Gastrocnemius medialis (tissue), 4 donors: ENCODE data around the gene ST6GALNAC4. TPM values are rescaled to one million over a fixed set of nuclear protein-coding genes. Genes with fewer than 3 reads are reported as not detected.
A peak's percentile ranks its signal among the peaks of the same experiment; 100 is the strongest.

ENCODE experiments used
- ATAC-seq, 2 donors: fragments of 150-250 bp; one replicate each; pipeline ENCODE4 v1.9.1; 2016
- DNase-seq, 2 donors: peaks; one replicate each; pipeline ENCODE4 v3.0.0-alpha.2; 2019
- H3K27ac ChIP-seq, 4 donors: fragments of 200-600 bp; sonication (generic); 1 replicate in 1 of 4; 2 replicates in 3 of 4; pipeline ENCODE4 v1.5.1; 2016 to 2018; ENCODE audit warnings: mild to moderate bottlenecking in 2 of 4, moderate library complexity in 1 of 4
- H3K27me3 ChIP-seq, 3 donors: fragments of 200-600 bp; sonication (generic) in 2 of 3; 1 replicate in 1 of 3; 2 replicates in 2 of 3; pipeline versions ENCODE4 v1.5.1 to v1.6.0; 2016 to 2019; ENCODE audit warnings: mild to moderate bottlenecking in 1 of 3, moderate library complexity in 1 of 3
- H3K36me3 ChIP-seq, 2 donors: fragments of 200-600 bp; sonication (generic) in 1 of 2; one replicate each; pipeline ENCODE4 v1.5.1; 2017 to 2018
- H3K4me1 ChIP-seq, 2 donors: fragments of 200-600 bp; sonication (generic) in 1 of 2; one replicate each; pipeline ENCODE4 v1.5.1; 2016 to 2017; ENCODE audit warnings: mild to moderate bottlenecking in 2 of 2
- H3K4me3 ChIP-seq, 4 donors: fragments of 200-600 bp; sonication (generic) in 3 of 4; 1 replicate in 1 of 4; 2 replicates in 3 of 4; pipeline ENCODE4 v1.5.1; 2016 to 2019; ENCODE audit warnings: mild to moderate bottlenecking in 2 of 4
- H3K9me3 ChIP-seq, 3 donors: fragments of 200-600 bp; sonication (generic) in 2 of 3; 1 replicate in 1 of 3; 2 replicates in 2 of 3; pipeline ENCODE4 v1.5.1; 2016 to 2019
- CTCF ChIP-seq, 5 experiments: fragments of 450-650 bp in 3 of 5; fragments of 200-600 bp in 2 of 5; sonication (generic) in 2 of 5; IDR thresholded peaks in 4 of 5; conservative IDR thresholded peaks in 1 of 5; 1 replicate in 4 of 5; 2 replicates in 1 of 5; pipeline ENCODE4 v1.5.1; 2016 to 2019; ENCODE audit warnings: antibody characterized with exemption in 5 of 5, mild to moderate bottlenecking in 3 of 5, moderate library complexity in 3 of 5
- POLR2A ChIP-seq, 2 donors: fragments of 450-650 bp; IDR thresholded peaks; one replicate each; pipeline ENCODE4 v1.6.1; 2017; ENCODE audit warnings: antibody characterized with exemption in 2 of 2, mild to moderate bottlenecking in 2 of 2, moderate library complexity in 2 of 2
- in situ Hi-C, 4 donors: fragments of 200-750 bp; cut with MboI; loops; one replicate each; pipeline versions ENCODE4 v1.15.0 to v1.8.0; 2017; ENCODE audit warnings: low sequenced_read_pairs in 4 of 4
- intact Hi-C: fragments of 100-400 bp; cut with DNase I; formaldehyde crosslinking; loops from one replicate; pipeline ENCODE4 v1.15.1; 2023; ENCODE audit warnings: low total_unique reads
- total RNA-seq, 4 donors: library from RNA; depleted of rRNA; stranded (reverse); fragments of >200 nt; gene quantifications; one replicate each; pipeline versions ENCODE4 v1.1.0 to v1.2.3, GENCODE V29; 2016

Gene ST6GALNAC4
- total RNA-seq, 4 donors from 2014 or later = 11.2 to 48.4 (median 23.6) TPM

- Histone ChIP-seq H3K4me1 (peaks cover 12 to 18% of the 10 kb centered on the region in 2 donors), H3K27ac (no peak within 1 kb of the TSS), H3K36me3 (no peaks in the 10 kb centered on the region), H3K27me3 (peaks cover 29 to 51% (median 41%) of the 10 kb centered on the region in 3 donors), H3K9me3 (no peaks in the 10 kb centered on the region), H3K4me3 (peak within 1 kb of the TSS; percentile 44 to 62 (median 56))
- ATAC-seq = peak; percentile 72 to 77
- peak; percentile 53 to 58 for DNase-seq
- TF ChIP-seq CTCF (IDR thresholded peaks at IDR 0.05 in 4 of 5, conservative IDR thresholded peaks at IDR 0.05 in 1 of 5) (no peak), POLR2A (IDR thresholded peaks at IDR 0.05) (no peak)
- intact Hi-C loops (no loop called here), in situ Hi-C loops (loop anchor here in 1 of 4 donors (10.0 kb wide), 1 partner anchor 104 kb away; no protein-coding TSS in a partner anchor)
These were observed 13.6 kb upstream of the ST6GALNAC4 start, which contains the start of gene PIP5KL1 for GRCh38 chr9:127930231-127931091. Gene PIP5KL1 (minus strand): TSS chr9:127930777. CDS start chr9:127930752, 25 bp downstream.

GRCh38 chr9:127929625-127929979, 12.8 kb upstream of the ST6GALNAC4 start:
- no peak overlapping the region for H3K27ac ChIP-seq
- H3K27me3 ChIP-seq = peaks cover 35 to 51% (median 41%) of the 10 kb centered on the region in 3 donors
- H3K9me3 ChIP-seq = no peaks in the 10 kb centered on the region
- in situ Hi-C loops = loop anchor here in 2 of 4 donors (10.0 kb wide), 2 partner anchors 195 to 335 kb away; partner anchors contain the start of gene TOR2A (in 1 of the 2)
- peaks cover 12 to 18% of the 10 kb centered on the region in 2 donors for H3K4me1 ChIP-seq
- TF ChIP-seq CTCF (IDR thresholded peaks at IDR 0.05 in 4 of 5, conservative IDR thresholded peaks at IDR 0.05 in 1 of 5) = no peak
- TF ChIP-seq POLR2A (IDR thresholded peaks at IDR 0.05) = no peak
- intact Hi-C loops = loop anchor here (10.0 kb wide), 1 partner anchor 425 kb away; no protein-coding TSS in a partner anchor
- H3K36me3 ChIP-seq = no peaks in the 10 kb centered on the region
- DNase-seq (no peak), ATAC-seq (no peak)
- H3K4me3 ChIP-seq = no peak overlapping the region

GRCh38 chr9:127928676-127929624, 12.1 kb upstream of the ST6GALNAC4 start:
- Histone ChIP-seq H3K36me3 (no peaks in the 10 kb centered on the region), H3K27ac (no peak overlapping the region), H3K4me1 (peaks cover 12 to 18% of the 10 kb centered on the region in 2 donors), H3K4me3 (no peak overlapping the region), H3K27me3 (peaks cover 35 to 51% (median 41%) of the 10 kb centered on the region in 3 donors), H3K9me3 (no peaks in the 10 kb centered on the region)
- in situ Hi-C loops (loop anchor here in 2 of 4 donors (10.0 kb wide), 2 partner anchors 194 to 334 kb away; partner anchors contain the start of gene TOR2A (in 1 of the 2)), intact Hi-C loops (loop anchor here (10.0 kb wide), 1 partner anchor 424 kb away; no protein-coding TSS in a partner anchor)
- DNase-seq (no peak), ATAC-seq (no peak)
- no peak for TF ChIP-seq POLR2A (IDR thresholded peaks at IDR 0.05)
- no peak for TF ChIP-seq CTCF (IDR thresholded peaks at IDR 0.05 in 4 of 5, conservative IDR thresholded peaks at IDR 0.05 in 1 of 5)

GRCh38 chr9:127927988-127928675, 11.3 kb upstream of the ST6GALNAC4 start:
- no peak for TF ChIP-seq POLR2A (IDR thresholded peaks at IDR 0.05)
- no peak for TF ChIP-seq CTCF (IDR thresholded peaks at IDR 0.05 in 4 of 5, conservative IDR thresholded peaks at IDR 0.05 in 1 of 5)
- H3K27me3 ChIP-seq = peaks cover 35 to 51% (median 41%) of the 10 kb centered on the region in 3 donors
- ATAC-seq (no peak), DNase-seq (no peak)
- in situ Hi-C loops = loop anchor here in 2 of 4 donors (10.0 kb wide), 2 partner anchors 193 to 333 kb away; partner anchors contain the start of gene TOR2A (in 1 of the 2)
- H3K36me3 ChIP-seq = no peaks in the 10 kb centered on the region
- no peak overlapping the region for H3K27ac ChIP-seq
- H3K9me3 ChIP-seq = no peaks in the 10 kb centered on the region
- H3K4me1 ChIP-seq = peaks cover 12 to 18% of the 10 kb centered on the region in 2 donors
- intact Hi-C loops = loop anchor here (10.0 kb wide), 1 partner anchor 423 kb away; no protein-coding TSS in a partner anchor
- H3K4me3 ChIP-seq = no peak overlapping the region
